Transverse colon (tissue), 4 donors: ENCODE data around the gene B4GALT5.

Experiments
- CTCF ChIP-seq, 5 experiments: fragments of 200-600 bp in 3 of 5; fragments of 450-650 bp in 2 of 5; sonication (generic) in 3 of 5; IDR thresholded peaks; 1 replicate in 2 of 5; 2 replicates in 3 of 5; pipeline ENCODE4 v1.5.1; 2016 to 2017; ENCODE audit warnings: antibody characterized with exemption in 5 of 5, inconsistent platforms in 3 of 5, mild to moderate bottlenecking in 2 of 5, moderate library complexity in 1 of 5
- POLR2AphosphoS5 ChIP-seq, 3 donors: sonication (generic); formaldehyde crosslinking; IDR thresholded peaks; one replicate each; pipeline ENCODE4 v1.6.1; 2016; ENCODE audit warnings: antibody characterized with exemption in 3 of 3

- TF ChIP-seq CTCF (IDR thresholded peaks at IDR 0.05): no peak
- no peak for TF ChIP-seq POLR2AphosphoS5 (IDR thresholded peaks at IDR 0.05)
Observed at GRCh38 chr20:49682798-49683197, 30.9 kb downstream of the B4GALT5 start.
